Activated naive CD4-positive, alpha-beta T cell treated with anti-CD3 and anti-CD28 coated beads, Interleukin-2, amount 50 U/mL, for 24 hours (primary cell): ENCODE data around the gene SNX14.
"Not testable (repeated sequence)": the region's sequence is repeated elsewhere in the genome, so short reads cannot be mapped to it uniquely, and the experiment has no call there.

Experiments
- H3K27ac Mint-ChIP-seq: one replicate; pipeline ENCODE4 v1.8.0; 2021; ENCODE audit warnings: mild to moderate bottlenecking, mixed read lengths
- H3K27me3 Mint-ChIP-seq: one replicate; pipeline ENCODE4 v1.8.0; 2021; ENCODE audit warnings: mixed read lengths
- H3K36me3 Mint-ChIP-seq: one replicate; pipeline ENCODE4 v1.8.0; 2021; ENCODE audit warnings: mixed read lengths
- H3K4me1 Mint-ChIP-seq: one replicate; pipeline ENCODE4 v1.8.0; 2021; ENCODE audit warnings: mixed read lengths
- H3K4me3 Mint-ChIP-seq: one replicate; pipeline ENCODE4 v1.8.0; 2021; ENCODE audit warnings: mild to moderate bottlenecking, mixed read lengths
- H3K9me3 Mint-ChIP-seq: one replicate; pipeline ENCODE4 v1.8.0; 2021; ENCODE audit warnings: mixed read lengths

SNX14 gene

DNA sequence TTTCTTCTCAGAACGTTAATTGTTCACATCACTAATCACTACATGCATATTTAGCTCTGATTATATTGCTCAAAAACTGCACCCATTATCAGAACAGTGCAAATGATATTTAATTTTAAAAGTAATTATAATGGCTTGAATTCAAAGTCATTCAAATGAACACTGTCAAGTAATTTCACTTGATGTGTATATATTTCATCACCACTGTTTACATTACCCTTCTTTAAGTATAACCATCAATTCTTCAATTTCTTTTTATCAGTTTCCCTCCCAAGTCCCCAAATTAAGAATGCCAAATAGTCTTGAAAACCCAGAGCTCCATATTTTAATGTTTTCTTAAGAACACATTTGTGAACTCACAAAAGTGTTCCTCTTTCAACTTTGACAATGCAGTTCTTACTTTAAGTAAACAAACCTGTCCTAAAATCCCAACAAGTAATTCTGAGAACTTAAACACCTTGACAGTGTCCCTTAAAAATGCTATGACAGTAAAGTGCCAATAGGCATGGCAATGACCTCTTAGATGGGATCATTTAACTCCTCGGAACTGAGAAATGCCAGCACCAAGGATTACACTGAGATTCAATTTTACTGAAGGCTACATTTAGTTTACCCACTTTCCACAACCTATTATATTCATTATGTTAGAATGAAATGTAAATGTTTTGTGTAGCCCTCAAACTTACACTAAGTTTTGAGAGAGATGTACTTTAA is 16.7 kb upstream of the SNX14 start:
- Mint-ChIP-seq H3K27me3 (no peaks in the 10 kb centered on the region), H3K4me1 (peaks cover 9% of the 10 kb centered on the region), H3K27ac (peak overlapping the region; percentile 53), H3K4me3 (no peak overlapping the region), H3K36me3 (peaks cover 28% of the 10 kb centered on the region), H3K9me3 (no peaks in the 10 kb centered on the region)

DNA sequence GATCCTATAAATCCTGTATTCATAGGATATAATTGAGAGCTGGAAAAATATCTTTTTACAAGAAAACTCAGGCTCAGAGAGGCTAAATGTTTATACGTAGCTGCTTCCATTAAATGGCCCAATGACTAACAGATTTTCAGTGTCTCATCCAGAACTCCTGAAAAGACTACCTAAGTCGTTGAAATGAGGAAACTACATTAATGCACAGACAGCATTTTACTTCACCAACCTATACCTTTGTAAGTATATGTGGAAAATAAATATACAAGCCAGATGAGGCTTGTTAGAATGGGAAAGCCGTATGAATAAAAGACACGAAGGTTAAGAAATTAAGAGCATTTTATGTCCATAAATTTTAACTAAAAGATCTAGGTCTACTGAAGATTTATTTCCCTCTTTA is 8.4 kb upstream of the SNX14 start:
- Mint-ChIP-seq H3K4me1 (peaks cover 3% of the 10 kb centered on the region), H3K27me3 (no peaks in the 10 kb centered on the region), H3K9me3 (no peaks in the 10 kb centered on the region), H3K36me3 (peaks cover 2% of the 10 kb centered on the region), H3K27ac (no peak overlapping the region), H3K4me3 (no peak overlapping the region)

DNA sequence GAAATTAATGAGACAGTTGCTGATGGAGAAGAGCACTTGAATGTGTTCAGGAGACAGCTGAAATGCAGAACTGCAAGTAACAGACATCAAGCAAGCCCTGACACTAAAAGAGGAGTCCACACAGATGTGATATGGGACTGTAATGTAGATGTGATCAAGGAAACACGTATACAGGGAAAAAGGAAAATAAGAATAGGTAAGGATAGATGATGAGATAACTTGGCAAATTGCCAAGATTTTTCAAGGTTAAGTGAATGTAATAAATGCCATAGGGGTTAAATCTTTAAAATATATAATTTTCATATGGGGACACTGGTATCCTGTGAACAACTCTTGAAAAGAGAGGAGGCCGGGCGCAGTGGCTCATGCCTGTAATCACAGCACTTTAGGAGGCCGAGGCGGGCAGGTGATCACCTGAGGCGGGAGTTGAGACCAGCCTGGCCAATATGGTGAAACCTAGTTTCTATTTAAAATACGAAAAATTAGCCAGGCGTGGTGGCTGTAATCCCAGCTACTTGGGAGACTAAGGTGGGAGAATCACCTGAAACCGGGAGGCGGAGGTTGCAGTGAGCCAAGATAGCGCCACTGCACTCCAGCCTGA is 7.2 kb upstream of the SNX14 start:
- Mint-ChIP-seq H3K27ac (peak overlapping the region; percentile 83), H3K4me1 (peaks cover 3% of the 10 kb centered on the region), H3K4me3 (no peak overlapping the region), H3K27me3 (no peaks in the 10 kb centered on the region), H3K36me3 (peaks cover 2% of the 10 kb centered on the region), H3K9me3 (no peaks in the 10 kb centered on the region)

DNA sequence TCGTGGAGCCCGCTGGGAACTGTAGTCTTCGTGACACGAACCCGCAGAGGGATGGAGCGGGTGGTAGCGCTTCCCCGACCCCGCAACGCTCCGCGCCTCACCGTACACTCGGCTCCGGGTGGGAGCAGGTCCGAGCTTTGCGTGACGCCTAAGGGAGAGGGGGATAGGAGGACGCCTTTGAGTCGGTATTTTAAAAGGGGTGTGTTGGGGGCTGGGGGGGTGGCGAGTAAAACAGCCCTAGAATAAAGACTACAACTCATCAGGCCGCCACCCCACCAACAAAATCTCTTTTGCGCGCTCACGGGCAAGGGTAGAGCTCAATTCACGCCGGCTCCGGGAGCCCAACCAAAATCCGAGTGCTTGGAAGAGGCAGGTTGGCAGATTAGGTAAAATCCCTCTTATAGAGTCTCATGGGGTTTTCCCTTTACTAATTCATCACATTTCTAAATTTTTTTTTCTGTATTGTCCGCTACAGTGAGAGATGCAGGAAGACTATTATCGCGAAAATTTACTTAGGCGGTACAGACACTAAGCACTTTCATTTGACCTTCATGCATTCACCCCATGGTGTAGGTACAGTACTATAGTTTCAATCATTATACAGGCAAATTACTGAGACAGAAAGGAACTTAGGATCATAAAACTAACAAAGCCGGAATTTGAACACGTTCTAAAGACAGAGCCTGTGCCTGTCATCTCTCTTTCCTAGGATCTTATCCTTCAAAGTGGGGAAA is 706 bp upstream of the SNX14 start:
- H3K9me3 Mint-ChIP-seq = no peaks in the 10 kb centered on the region
- H3K4me1 Mint-ChIP-seq = peaks cover 47% of the 10 kb centered on the region
- H3K36me3 Mint-ChIP-seq = peaks cover 5% of the 10 kb centered on the region
- peak overlapping the region; percentile 94 for H3K4me3 Mint-ChIP-seq
- H3K27me3 Mint-ChIP-seq = no peaks in the 10 kb centered on the region
- peak overlapping the region; percentile 93 for H3K27ac Mint-ChIP-seq

DNA sequence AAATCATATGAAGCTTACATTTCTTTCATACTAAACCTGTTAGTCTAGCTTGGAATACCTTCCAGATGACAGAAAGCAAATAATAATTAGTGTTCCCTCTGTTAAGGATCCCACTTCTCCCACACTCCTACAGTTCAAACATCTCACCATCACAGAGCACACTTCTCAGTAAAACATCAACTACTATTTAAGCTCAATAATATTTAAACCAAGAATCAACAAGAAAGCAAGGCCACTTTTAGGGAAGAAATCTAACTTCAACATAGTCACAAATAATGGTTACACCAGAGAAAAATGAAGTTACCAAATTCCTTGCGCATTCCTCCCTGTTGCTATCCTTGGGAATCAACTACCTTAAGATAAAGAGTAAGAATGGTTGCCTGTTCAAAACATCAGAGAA is 1.6 kb downstream of the SNX14 start:
- no peaks in the 10 kb centered on the region for H3K9me3 Mint-ChIP-seq
- peaks cover 9% of the 10 kb centered on the region for H3K36me3 Mint-ChIP-seq
- H3K27me3 Mint-ChIP-seq = no peaks in the 10 kb centered on the region
- no peak overlapping the region for H3K27ac Mint-ChIP-seq
- peaks cover 59% of the 10 kb centered on the region for H3K4me1 Mint-ChIP-seq
- H3K4me3 Mint-ChIP-seq = peak overlapping the region; percentile 94

DNA sequence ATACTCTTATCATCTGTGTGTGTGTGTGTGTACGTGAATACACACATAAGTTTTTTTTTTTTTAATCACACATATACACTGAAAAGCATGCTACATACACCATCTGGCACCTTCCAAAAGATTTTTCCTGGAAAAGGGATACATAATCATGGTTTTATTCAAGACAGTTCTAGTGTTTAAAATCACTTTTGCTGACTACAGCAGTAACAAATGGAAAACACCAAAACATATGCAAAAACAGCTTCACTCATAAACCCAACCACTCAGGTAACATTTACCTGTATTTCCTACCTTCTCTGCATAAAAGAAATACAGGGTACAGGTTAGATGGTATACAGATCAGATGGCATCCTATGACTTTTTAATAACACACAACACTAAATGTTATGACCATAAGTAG is 2.5 kb downstream of the SNX14 start:
- no peaks in the 10 kb centered on the region for H3K9me3 Mint-ChIP-seq
- H3K4me3 Mint-ChIP-seq = peak overlapping the region; percentile 44
- H3K36me3 Mint-ChIP-seq = peaks cover 15% of the 10 kb centered on the region

DNA sequence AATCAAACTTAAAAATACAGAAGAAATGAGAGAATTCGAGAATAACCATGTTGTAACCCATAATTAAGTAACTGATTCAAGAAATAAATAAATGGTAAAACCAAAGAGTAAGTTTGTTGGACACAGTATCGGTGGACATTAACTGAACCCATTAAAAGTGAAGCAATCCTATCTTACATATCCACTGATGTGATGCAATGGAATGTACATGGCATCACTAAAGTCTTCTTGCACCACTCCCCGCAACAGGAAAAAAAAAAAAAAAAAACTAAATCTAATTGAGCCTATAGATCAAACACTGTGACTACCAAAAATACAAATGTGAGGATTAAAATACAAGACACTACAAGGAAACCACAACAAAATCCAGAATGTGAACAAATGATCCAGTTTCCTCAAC is 7.9 kb downstream of the SNX14 start:
- Mint-ChIP-seq H3K4me3 (no peak overlapping the region), H3K27me3 (no peaks in the 10 kb centered on the region), H3K27ac (no peak overlapping the region), H3K36me3 (peaks cover 52% of the 10 kb centered on the region), H3K9me3 (peaks cover 5% of the 10 kb centered on the region), H3K4me1 (peaks cover 70% of the 10 kb centered on the region)

More for the DNA sequence above, 2.5 kb downstream of the SNX14 start:
- no peak overlapping the region for H3K27ac Mint-ChIP-seq
- H3K4me1 Mint-ChIP-seq = peaks cover 62% of the 10 kb centered on the region
- H3K27me3 Mint-ChIP-seq = no peaks in the 10 kb centered on the region

DNA sequence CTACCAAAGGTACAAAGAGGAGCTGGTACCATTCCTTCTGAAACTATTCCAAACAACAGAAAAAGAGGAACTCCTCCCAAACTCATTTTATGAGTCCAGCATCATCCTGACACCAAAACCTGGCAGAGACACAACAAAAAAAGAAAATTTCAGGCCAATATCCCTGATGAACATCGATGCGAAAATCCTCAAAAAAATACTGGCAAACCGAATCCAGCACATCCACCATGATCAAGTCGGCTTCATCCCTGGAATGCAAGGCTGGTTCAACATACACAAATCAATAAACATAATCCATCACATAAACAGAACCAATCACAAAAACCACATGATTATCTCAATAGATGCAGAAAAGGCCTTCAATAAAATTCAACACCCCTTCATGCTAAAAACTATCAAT is 10.8 kb downstream of the SNX14 start:
- H3K27ac Mint-ChIP-seq, H3K27me3 Mint-ChIP-seq, H3K4me3 Mint-ChIP-seq, H3K9me3 Mint-ChIP-seq: not testable (repeated sequence)
- Mint-ChIP-seq H3K36me3 (peaks cover 48% of the 10 kb centered on the region), H3K4me1 (peaks cover 65% of the 10 kb centered on the region)

DNA sequence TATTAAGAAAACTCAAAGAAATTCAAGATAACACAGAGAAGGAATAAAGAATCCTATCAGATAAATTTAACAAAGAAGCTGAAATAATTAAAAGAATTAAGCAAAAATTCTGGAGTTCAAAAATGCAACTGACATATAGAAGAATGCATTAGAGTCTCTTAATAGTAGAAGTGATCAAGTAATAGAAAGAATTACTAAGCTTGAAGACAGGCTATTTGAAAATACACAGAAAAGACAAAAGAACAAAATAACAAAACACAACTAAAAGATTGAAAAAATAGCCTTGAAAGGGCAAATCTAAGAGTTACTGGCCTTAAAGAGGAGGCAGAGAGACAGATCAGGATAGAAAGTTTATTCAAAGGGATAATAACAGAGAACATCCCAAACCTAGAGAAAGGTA is 12.1 kb downstream of the SNX14 start:
- Mint-ChIP-seq H3K27me3 (no peaks in the 10 kb centered on the region), H3K27ac (no peak overlapping the region), H3K36me3 (peaks cover 42% of the 10 kb centered on the region), H3K4me3 (no peak overlapping the region), H3K9me3 (peaks cover 5% of the 10 kb centered on the region), H3K4me1 (peaks cover 59% of the 10 kb centered on the region)

DNA sequence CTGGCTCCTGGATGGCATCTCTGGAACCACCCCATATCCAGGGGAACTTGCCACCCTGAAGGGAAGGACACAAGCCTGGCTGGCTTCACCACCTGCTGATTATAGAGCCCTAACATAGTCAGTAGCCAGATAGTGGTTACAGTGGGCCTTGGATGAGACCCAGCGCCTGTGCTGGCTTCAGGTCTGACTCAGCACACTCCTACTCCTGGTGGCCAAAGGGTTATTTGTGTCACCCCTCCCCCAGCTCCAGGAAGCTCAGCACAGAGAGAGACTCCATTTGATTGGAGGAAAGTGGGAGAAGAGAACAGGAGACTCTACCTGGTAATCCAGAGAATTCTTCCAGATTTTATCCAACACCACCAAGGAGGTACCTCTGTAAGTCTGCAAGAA is 12.8 kb downstream of the SNX14 start:
- Mint-ChIP-seq H3K9me3 (peaks cover 5% of the 10 kb centered on the region), H3K36me3 (peaks cover 38% of the 10 kb centered on the region), H3K27me3 (no peaks in the 10 kb centered on the region), H3K4me1 (peaks cover 56% of the 10 kb centered on the region), H3K27ac (no peak overlapping the region), H3K4me3 (no peak overlapping the region)

DNA sequence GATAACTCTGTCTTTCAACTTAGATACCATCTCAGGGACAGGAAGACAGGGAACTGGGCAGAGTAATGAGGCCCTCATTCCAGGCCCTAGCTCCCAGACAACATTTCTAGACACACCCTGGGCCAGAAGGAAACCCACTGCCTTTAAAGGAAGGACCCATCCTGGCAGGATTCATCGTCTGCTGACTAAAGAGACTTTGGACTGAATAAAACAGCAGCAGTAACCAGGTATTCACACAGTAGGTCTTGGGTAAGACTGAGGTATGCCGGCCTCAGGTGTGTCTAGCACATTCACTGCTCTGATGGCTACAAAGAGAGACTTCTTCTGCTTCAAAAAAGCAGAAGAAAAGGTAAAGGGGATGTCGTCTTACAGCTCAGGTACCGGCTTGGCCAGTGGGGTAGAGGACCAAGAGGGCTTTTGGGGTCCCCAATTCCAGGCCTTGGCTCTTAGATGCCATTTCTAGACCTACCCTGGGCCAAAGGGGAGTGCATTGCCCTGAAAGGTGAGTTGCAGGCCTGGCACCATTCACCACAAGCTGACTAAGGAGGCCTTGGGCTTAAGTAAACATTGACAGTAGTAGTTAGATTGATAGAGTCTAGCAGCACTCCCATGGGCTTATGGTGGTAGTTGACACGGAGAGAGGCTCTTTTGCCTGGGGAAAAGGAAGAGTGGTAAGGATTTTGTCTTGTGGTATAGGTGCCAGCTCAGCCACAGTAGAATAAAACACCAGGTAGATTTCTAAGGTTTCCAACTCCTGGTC is 13.4 kb downstream of the SNX14 start:
- peak overlapping the region; percentile 19 for H3K27ac Mint-ChIP-seq
- no peak overlapping the region for H3K4me3 Mint-ChIP-seq
- H3K27me3 Mint-ChIP-seq = no peaks in the 10 kb centered on the region
- H3K9me3 Mint-ChIP-seq = peaks cover 5% of the 10 kb centered on the region
- peaks cover 36% of the 10 kb centered on the region for H3K36me3 Mint-ChIP-seq
- peaks cover 55% of the 10 kb centered on the region for H3K4me1 Mint-ChIP-seq

DNA sequence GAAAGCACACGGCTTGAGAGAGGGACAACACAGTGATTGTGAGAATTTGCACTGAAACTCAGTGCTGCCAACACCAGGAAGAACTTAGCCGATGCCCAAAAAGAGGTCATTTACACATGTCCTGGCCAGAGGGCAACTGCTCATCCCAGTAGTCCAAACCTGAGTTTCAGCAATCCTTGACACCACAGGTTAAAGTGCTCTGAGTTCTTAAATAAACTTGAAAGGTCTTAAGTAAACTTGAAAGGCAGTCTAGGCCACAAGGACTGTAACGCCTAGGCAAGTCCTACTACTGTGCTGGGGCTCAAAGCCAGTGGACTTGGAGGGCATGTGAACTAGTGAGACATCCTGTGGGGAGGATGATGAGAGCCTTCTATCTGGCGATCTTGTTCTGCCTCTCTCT is 14.1 kb downstream of the SNX14 start:
- peaks cover 31% of the 10 kb centered on the region for H3K36me3 Mint-ChIP-seq
- H3K27me3 Mint-ChIP-seq = no peaks in the 10 kb centered on the region
- peaks cover 5% of the 10 kb centered on the region for H3K9me3 Mint-ChIP-seq
- no peak overlapping the region for H3K27ac Mint-ChIP-seq
- H3K4me3 Mint-ChIP-seq = no peak overlapping the region
- H3K4me1 Mint-ChIP-seq = peaks cover 55% of the 10 kb centered on the region

DNA sequence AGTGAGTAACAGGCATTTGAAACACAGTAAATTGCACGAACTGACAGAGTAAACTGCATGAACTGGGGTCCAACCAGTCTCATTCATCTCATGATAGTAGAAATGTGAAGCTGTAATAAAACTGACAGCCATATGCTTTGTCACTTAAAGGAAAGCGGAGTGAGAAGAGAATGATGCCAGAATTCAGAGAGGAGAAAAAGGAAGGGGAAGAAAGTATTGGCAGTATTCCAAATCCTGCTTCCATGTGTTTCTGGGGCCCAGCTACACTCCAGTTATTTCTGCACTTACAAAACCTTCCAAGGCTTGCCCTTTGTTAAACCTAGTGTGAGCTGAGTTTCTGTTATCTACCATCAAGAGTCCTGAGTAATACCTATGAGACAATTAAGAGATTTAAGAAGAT is 17.2 kb downstream of the SNX14 start:
- Mint-ChIP-seq H3K9me3 (no peaks in the 10 kb centered on the region), H3K36me3 (peaks cover 7% of the 10 kb centered on the region), H3K27ac (no peak overlapping the region), H3K27me3 (no peaks in the 10 kb centered on the region), H3K4me3 (no peak overlapping the region), H3K4me1 (peaks cover 35% of the 10 kb centered on the region)

DNA sequence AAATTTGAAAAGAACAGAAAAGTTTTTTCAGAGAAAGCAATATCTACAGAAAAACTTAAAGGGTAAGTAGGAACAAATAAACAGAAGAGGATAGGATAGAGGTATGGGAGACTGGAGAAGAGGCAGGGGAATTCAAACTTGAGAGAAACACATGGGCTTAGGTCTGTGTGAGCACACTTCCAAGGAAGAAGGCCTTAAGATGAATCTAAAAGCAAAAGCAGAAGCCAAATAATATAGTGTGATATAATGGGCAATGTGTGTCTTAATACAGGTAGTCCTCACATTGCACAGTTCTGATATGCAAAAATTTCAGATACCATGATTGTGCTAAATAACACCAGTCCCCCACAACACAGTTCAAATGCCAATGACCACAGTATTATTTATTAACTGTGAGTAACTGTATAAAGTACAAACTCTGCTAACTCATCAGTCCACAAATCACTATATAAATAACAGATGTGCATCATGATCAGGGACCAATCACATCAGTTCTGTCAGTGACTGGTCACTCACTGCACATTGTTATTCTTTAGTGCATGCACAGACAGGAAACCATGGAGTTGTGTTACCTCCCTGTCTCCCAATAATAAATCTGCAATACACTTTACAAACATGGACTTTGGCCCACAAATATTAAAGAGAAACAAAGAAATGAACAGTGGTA is 18.6 kb downstream of the SNX14 start:
- Mint-ChIP-seq H3K27ac (no peak overlapping the region), H3K4me1 (peaks cover 23% of the 10 kb centered on the region), H3K27me3 (no peaks in the 10 kb centered on the region), H3K9me3 (no peaks in the 10 kb centered on the region), H3K4me3 (no peak overlapping the region), H3K36me3 (peaks cover 4% of the 10 kb centered on the region)

DNA sequence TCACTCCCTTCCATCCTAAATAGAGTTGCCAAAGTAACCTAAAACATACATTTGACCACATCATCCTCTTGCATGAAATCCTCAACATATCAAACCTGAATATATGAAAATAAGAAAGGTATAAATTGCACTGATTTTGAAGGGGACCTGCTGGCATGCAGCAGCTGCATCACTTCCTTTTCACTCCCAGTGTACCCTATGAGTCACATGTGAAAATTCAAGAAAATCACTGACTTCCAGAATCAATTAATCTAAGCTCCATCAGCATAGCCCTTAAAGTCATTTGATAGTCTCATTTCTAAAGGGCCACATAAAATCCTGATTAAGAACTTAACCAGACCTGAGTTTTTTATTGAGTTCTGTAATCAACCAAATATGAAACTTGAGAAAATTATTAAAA is 24.3 kb downstream of the SNX14 start:
- H3K4me3 Mint-ChIP-seq = no peak overlapping the region

More for the DNA sequence above, 24.3 kb downstream of the SNX14 start:
- H3K27ac Mint-ChIP-seq = no peak overlapping the region
- peaks cover 12% of the 10 kb centered on the region for H3K36me3 Mint-ChIP-seq
- peaks cover 12% of the 10 kb centered on the region for H3K4me1 Mint-ChIP-seq
- no peaks in the 10 kb centered on the region for H3K9me3 Mint-ChIP-seq
- H3K27me3 Mint-ChIP-seq = no peaks in the 10 kb centered on the region
